AG09309 (cell line): ENCODE results near the gene CIITA.
A peak's percentile ranks its signal among the peaks of the same experiment; 100 is the strongest.
"Not testable (repeated sequence)": the region's sequence is repeated elsewhere in the genome, so short reads cannot be mapped to it uniquely, and the experiment has no call there.

Experiments used
- DNase-seq: peaks from one replicate; pipeline ENCODE4 v3.0.0-alpha.2; 2010; ENCODE audit warnings: low read depth
- H3K4me3 ChIP-seq: 2 replicates; pipeline ENCODE4 v1.5.1; 2011; ENCODE audit warnings: mild to moderate bottlenecking, low read depth, low read length, moderate library complexity; ENCODE audit not compliant: control insufficient read depth
- TF ChIP-seq, protein P1 (sequence below): IDR thresholded peaks from 2 replicates; pipeline ENCODE4 v1.5.1; 2011; ENCODE audit warnings: mild to moderate bottlenecking, low read depth, low read length, inconsistent platforms; ENCODE audit not compliant: insufficient read depth, control insufficient read depth; ENCODE audit errors: missing control alignments

The CIITA gene

DNA sequence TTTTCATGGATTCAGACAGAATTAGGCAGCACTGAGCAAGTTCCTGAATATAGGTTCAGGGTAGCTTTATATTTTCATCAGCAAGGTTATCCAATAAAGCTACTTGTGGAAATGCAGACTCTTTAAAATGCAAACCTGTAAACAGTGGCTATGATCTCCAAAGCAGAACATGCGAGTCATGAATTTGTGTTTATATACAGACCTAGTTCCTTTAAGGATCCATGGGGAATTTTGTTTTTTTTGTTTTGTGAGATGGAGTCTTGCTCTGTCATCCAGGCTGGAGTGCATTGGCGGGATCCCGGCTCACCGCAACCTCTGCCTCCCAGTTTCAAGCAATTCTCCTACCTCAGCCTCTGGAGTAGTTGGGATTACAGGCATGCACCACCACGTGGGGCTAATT, 82.2 kb downstream of the CIITA start:
- no peak for DNase-seq
- no peak overlapping the region for H3K4me3 ChIP-seq
- TF ChIP-seq, protein P1, sequence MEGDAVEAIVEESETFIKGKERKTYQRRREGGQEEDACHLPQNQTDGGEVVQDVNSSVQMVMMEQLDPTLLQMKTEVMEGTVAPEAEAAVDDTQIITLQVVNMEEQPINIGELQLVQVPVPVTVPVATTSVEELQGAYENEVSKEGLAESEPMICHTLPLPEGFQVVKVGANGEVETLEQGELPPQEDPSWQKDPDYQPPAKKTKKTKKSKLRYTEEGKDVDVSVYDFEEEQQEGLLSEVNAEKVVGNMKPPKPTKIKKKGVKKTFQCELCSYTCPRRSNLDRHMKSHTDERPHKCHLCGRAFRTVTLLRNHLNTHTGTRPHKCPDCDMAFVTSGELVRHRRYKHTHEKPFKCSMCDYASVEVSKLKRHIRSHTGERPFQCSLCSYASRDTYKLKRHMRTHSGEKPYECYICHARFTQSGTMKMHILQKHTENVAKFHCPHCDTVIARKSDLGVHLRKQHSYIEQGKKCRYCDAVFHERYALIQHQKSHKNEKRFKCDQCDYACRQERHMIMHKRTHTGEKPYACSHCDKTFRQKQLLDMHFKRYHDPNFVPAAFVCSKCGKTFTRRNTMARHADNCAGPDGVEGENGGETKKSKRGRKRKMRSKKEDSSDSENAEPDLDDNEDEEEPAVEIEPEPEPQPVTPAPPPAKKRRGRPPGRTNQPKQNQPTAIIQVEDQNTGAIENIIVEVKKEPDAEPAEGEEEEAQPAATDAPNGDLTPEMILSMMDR = no peak

DNA sequence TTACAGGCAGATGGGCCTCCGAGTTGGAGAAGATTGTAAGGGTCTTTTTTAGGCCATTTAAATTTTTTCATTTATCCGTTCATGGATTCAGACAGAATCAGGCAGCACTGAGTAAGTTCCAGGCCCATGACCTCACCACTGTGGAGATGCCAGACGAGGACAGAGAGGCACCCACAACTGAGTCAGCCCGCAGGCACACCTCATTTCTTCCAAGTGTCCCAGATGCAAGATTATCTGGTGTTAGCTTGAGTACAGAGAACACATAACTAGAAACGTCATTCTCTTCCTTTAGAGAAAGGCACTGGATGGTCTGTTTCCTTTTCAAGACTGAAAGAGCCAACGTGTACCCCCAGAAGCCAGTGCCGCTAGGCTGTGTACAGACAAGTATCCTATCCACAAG, 84.2 kb downstream of the CIITA start:
- TF ChIP-seq, protein P1 = no peak
- H3K4me3 ChIP-seq = no peak overlapping the region
- DNase-seq = no peak

DNA sequence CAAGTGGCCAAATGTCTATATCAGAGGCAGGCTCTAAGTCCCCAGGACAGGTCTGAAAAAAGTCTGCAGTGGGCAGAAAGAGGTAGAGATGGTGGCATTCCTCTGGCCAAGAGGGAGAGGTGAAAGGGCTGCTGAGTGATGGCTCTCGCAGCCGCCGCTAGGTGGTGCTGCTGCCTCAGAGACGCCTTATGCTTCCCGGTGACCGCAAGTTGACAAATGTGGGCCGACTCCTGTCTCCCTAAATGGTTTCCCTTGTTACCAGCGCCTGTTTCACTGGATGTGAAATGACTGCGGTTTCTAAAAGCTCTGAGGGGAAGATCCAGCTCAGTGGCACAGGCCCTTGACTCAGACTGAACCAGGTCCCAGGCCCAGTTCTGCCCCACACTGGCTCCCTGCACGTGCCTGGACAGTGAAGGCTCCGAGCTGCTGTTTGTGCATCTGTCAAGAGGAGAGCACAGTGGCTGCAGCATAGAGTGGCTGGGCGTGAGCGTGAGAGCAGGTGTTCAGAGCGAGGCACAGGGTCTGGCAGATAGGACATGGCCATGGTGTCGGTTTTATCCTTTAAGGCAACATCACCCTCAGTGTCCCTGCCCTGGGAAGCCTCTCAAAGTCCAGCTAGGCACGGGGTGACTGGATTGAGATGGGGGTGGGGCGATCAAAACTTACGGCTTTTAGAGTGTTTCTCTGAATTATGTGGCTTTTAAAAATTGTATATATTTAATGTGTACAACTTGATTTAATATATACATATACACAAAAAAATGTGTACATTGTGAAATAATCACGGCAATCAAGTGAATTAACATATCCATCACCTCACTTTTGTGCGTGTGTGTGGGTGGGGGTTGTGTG, 87.3 kb downstream of the CIITA start:
- TF ChIP-seq, protein P1 = peak; percentile 97
- no peak overlapping the region for H3K4me3 ChIP-seq
- no peak for DNase-seq

DNA sequence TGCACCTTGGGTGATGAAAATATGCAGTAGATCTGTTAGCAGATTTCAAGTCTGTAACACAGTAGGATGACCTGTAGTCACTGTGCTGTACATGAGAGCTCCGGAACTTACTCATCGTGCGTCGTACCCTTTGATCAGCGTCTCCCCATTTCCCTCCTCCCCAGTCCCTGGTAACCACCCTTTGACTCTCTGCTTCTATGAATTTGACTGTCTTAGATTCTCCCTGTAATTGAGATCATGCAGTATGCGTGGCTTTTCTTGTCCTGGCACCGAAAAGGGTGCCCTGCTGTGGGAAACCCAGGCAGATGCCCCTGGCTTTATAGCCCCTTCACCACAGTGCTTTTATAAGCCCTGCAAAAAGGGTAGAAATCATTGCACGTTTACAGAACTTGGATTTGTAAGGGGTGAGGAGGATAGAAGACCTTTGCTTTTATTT, 87.9 kb downstream of the CIITA start:
- TF ChIP-seq, protein P1 = no peak
- no peak for DNase-seq
- H3K4me3 ChIP-seq = no peak overlapping the region

DNA sequence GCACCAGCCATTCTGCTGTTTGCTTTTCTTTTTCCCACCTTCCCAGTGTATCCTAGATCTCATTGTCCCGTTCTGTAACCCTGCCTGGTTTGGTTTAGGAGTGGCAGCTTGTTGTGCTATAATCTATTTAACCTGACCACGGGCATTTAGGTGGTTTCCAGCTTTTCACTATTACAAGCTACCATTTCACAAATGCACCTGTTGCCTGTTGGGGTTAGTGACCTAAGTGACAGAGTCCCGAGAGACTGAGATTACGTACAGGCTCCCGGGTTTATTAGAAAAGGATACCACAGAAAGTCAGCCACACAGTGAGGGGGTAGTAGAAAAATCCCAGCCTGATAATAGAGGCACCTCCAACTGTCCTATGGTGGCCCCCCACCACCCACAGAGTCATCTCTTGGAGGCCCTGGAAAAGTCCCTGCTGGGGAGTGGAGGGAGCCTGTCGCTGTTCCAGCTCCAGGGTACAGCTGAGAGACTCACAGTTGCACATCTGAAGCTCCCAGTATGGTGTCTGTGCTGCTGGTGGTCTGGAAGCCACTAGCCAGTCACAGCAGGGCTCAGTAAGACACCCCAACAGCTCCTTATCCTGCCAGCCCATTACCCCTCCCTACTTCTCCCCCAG, 88.5 kb downstream of the CIITA start:
- TF ChIP-seq, protein P1 = no peak
- no peak overlapping the region for H3K4me3 ChIP-seq
- no peak for DNase-seq

DNA sequence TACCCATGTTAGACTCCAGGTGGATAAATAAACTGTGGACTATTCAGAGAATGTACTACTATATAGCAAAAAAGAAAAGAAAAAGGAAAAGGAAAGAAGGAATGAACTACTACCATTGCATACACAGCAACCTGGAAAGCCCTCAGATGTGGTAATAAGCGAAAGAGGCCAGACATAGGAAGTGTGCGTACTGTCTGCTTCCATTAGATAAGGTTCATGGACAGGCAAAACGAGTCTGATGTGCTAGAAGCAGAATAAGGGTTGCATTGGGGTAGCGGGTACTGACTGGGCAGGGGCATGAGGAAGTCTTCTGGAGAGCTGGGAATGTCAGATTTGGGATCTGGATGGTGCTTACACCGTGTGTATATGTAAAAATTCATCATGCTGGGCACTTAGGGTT, 89.1 kb downstream of the CIITA start:
- no peak overlapping the region for H3K4me3 ChIP-seq
- TF ChIP-seq, protein P1 = no peak
- DNase-seq = no peak

DNA sequence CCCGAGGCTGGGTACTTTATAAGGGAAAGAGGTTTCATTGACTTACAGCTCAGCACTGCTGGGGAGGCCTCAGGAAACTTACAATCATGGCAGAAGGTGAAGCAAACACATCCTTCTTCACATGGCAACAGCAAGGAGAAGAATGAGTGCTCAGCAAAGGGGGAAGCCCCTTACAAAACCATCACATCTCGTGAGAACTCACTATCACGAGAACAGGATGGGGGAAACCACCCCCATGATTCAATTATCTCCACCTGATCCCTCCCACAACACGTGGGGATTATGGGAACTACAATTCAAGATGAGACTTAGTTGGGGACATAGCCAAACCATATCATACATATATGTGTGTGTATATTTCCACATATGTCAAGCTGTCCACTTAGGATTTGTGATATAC, 89.6 kb downstream of the CIITA start:
- not testable (repeated sequence) for DNase-seq, H3K4me3 ChIP-seq
